Glutamatergic neuron (in vitro differentiated cells): ENCODE results near the gene FBXW2. TPM values are rescaled to one million over a fixed set of nuclear protein-coding genes. Genes with fewer than 3 reads are reported as not detected.

ENCODE experiments used
- DNase-seq: peaks from one replicate; pipeline ENCODE4 v3.0.0; 2022
- H3K27ac Mint-ChIP-seq: one replicate; pipeline ENCODE4 v1.8.0; 2020; ENCODE audit warnings: mild to moderate bottlenecking, mixed read lengths, inconsistent platforms; ENCODE audit not compliant: unreplicated experiment
- H3K27me3 Mint-ChIP-seq: one replicate; pipeline ENCODE4 v1.8.0; 2020; ENCODE audit warnings: mild to moderate bottlenecking, moderate library complexity, mixed read lengths, inconsistent platforms; ENCODE audit not compliant: unreplicated experiment
- H3K36me3 Mint-ChIP-seq: one replicate; pipeline ENCODE4 v1.8.0; 2020; ENCODE audit warnings: mild to moderate bottlenecking, mixed read lengths, inconsistent platforms; ENCODE audit not compliant: unreplicated experiment
- H3K4me1 Mint-ChIP-seq: one replicate; pipeline ENCODE4 v1.8.0; 2020; ENCODE audit warnings: mild to moderate bottlenecking, low read depth, mixed read lengths, inconsistent platforms; ENCODE audit not compliant: unreplicated experiment
- H3K4me3 Mint-ChIP-seq: one replicate; pipeline ENCODE4 v1.8.0; 2020; ENCODE audit warnings: mild to moderate bottlenecking, mixed read lengths, inconsistent platforms; ENCODE audit not compliant: unreplicated experiment
- H3K9me3 Mint-ChIP-seq: one replicate; pipeline ENCODE4 v1.8.0; 2020; ENCODE audit warnings: mild to moderate bottlenecking, moderate library complexity, mixed read lengths, inconsistent platforms; ENCODE audit not compliant: unreplicated experiment
- CTCF ChIP-seq: fragments of 200-600 bp; sonication (generic); IDR thresholded peaks from one replicate; pipeline ENCODE4 v1.5.0; 2021; ENCODE audit not compliant: partially characterized antibody, unreplicated experiment
- long read RNA-seq: library from polyadenylated mRNA; unstranded; transcript quantifications from one replicate; pipeline ENCODE4 v2.0.0, GENCODE V29; 2020; ENCODE audit not compliant: unreplicated experiment
- total RNA-seq: library from RNA; stranded (reverse); fragmentation: NEBNext Ultra II Directional; extraction: Animal tissue kit (Norgen Biotek cat#: 25700); gene quantifications from one replicate; pipeline ENCODE4 v1.2.1, GENCODE V29; 2021; ENCODE audit not compliant: unreplicated experiment

Gene FBXW2
- total RNA-seq = 67.2 TPM
- long read RNA-seq, full-length matches to known transcripts = 3 of 12 reads
- long read RNA-seq, partial matches to known transcripts = 0 of 12 reads
- long read RNA-seq, other reads (novel, unspliced or antisense) = 9 of 12 reads

GRCh38 chr9:120792898-120793765 is at the start of gene FBXW2:
Gene FBXW2 (minus strand): TSS chr9:120793416. CDS start chr9:120788258, 5,158 bp downstream.
- peak; percentile 95 for DNase-seq
- peak; percentile 25 for TF ChIP-seq CTCF
- peak within 1 kb of the TSS; percentile 69 for H3K27ac Mint-ChIP-seq

GRCh38 chr9:120841930-120842684 is 48.9 kb upstream of the FBXW2 start:
- Mint-ChIP-seq H3K27me3 (peaks cover 10% of the 10 kb centered on the region), H3K36me3 (no peaks in the 10 kb centered on the region), H3K9me3 (peaks cover 1% of the 10 kb centered on the region), H3K4me3 (peak overlapping the region; percentile 97), H3K4me1 (peaks cover 8% of the 10 kb centered on the region), H3K27ac (peak overlapping the region; percentile 97)
- DNase-seq = no peak
- no peak for TF ChIP-seq CTCF

More at GRCh38 chr9:120792898-120793765, at the start of gene FBXW2:
- Mint-ChIP-seq H3K27me3 (no peaks in the 10 kb centered on the region), H3K4me3 (peak within 1 kb of the TSS; percentile 94), H3K9me3 (no peaks in the 10 kb centered on the region), H3K36me3 (no peaks in the 10 kb centered on the region), H3K4me1 (peaks cover 8% of the 10 kb centered on the region)

GRCh38 chr9:120839146-120839545 is 45.9 kb upstream of the FBXW2 start:
- no peak overlapping the region for H3K27ac Mint-ChIP-seq
- H3K4me3 Mint-ChIP-seq = peak overlapping the region; percentile 1
- H3K27me3 Mint-ChIP-seq = peaks cover 10% of the 10 kb centered on the region
- H3K36me3 Mint-ChIP-seq = no peaks in the 10 kb centered on the region
- no peak for DNase-seq
- TF ChIP-seq CTCF = no peak
- H3K4me1 Mint-ChIP-seq = peaks cover 8% of the 10 kb centered on the region
- H3K9me3 Mint-ChIP-seq = peaks cover 1% of the 10 kb centered on the region

- peaks cover 8% of the 10 kb centered on the region for H3K4me1 Mint-ChIP-seq
- TF ChIP-seq CTCF = no peak
- peaks cover 10% of the 10 kb centered on the region for H3K27me3 Mint-ChIP-seq
- H3K9me3 Mint-ChIP-seq = peaks cover 1% of the 10 kb centered on the region
- H3K4me3 Mint-ChIP-seq = no peak overlapping the region
- no peaks in the 10 kb centered on the region for H3K36me3 Mint-ChIP-seq
- H3K27ac Mint-ChIP-seq = no peak overlapping the region
- DNase-seq = no peak
These were observed 44.7 kb upstream of the FBXW2 start for GRCh38 chr9:120837921-120838320.

GRCh38 chr9:120833325-120833724 is 40.1 kb upstream of the FBXW2 start:
- no peaks in the 10 kb centered on the region for H3K4me1 Mint-ChIP-seq
- no peak for DNase-seq
- H3K27me3 Mint-ChIP-seq = no peaks in the 10 kb centered on the region
- no peaks in the 10 kb centered on the region for H3K36me3 Mint-ChIP-seq
- TF ChIP-seq CTCF = no peak
- no peak overlapping the region for H3K4me3 Mint-ChIP-seq
- H3K9me3 Mint-ChIP-seq = peaks cover 1% of the 10 kb centered on the region
- no peak overlapping the region for H3K27ac Mint-ChIP-seq
